HG03108 (cell line): ENCODE measurements around the gene TTC39A.
A peak's percentile ranks its signal among the peaks of the same experiment; 100 is the strongest.

Experiments
- ATAC-seq: cut with Tn5 transposase; IDR thresholded peaks from one replicate; pipeline ENCODE4 v1.9.1; 2021; ENCODE audit warnings: moderate library complexity; ENCODE audit not compliant: unreplicated experiment

Gene TTC39A

DNA sequence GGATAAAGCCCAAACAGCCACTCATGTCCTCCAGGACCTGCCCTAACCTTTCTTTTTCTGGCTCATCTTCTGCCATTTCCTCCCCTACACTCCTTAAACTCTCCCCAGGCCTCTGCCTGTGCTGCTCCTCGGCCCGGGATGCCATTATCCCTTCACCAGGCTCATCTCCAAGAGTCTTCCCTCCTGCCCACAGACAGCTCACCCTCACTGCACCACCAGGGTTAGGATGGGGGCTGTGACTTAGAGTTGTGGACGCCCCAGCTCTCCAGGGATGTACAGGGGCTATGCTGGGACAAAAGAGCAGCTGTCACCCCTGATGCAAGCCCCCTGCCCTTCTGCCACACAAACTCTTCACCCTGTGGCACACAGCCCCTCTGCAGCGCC, 32.0 kb downstream of the TTC39A start:
- ATAC-seq = no peak

DNA sequence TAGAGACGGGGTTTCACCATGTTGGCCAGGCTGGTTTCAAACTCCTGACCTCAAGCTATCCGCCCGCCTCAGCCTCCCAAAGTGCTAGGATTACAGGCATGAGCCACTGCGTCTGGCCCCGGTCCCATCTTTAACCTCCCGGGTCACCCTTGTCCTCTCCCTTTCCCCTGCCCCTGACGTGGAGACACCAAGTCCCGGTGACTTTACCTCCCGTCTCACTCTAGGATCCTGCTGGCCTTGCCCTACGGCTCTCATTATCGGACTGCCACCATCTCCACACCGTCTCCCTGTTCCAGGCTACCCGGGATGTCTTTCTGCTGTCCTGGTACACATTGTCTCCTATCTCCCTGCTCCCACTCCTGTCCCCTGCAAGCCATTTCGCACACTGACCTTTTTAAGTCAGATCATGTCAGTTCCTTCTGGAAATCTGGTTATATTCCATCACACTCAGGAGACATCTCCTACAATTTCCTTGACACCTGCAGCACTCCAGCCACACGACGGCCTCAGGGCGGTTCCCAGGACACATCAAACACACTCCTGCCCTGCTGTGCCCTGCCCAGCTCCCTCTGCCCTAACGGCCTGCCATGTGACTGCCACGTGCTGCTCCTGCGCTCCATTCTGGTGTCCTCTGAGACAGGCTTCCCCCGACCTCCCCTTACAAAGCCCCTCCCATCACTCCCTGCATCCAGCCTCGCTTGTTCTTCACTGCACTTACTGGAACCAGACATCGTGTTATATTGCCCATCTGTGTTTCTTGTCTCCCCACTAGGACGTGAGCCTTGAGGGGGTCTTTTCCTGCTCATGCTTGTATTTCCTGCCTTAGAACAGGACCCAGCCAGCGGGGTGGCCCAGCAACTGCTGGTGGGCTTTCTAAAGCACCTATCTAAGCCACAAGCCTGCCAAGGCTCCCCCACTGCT, 32.7 kb downstream of the TTC39A start:
- ATAC-seq = no peak

DNA sequence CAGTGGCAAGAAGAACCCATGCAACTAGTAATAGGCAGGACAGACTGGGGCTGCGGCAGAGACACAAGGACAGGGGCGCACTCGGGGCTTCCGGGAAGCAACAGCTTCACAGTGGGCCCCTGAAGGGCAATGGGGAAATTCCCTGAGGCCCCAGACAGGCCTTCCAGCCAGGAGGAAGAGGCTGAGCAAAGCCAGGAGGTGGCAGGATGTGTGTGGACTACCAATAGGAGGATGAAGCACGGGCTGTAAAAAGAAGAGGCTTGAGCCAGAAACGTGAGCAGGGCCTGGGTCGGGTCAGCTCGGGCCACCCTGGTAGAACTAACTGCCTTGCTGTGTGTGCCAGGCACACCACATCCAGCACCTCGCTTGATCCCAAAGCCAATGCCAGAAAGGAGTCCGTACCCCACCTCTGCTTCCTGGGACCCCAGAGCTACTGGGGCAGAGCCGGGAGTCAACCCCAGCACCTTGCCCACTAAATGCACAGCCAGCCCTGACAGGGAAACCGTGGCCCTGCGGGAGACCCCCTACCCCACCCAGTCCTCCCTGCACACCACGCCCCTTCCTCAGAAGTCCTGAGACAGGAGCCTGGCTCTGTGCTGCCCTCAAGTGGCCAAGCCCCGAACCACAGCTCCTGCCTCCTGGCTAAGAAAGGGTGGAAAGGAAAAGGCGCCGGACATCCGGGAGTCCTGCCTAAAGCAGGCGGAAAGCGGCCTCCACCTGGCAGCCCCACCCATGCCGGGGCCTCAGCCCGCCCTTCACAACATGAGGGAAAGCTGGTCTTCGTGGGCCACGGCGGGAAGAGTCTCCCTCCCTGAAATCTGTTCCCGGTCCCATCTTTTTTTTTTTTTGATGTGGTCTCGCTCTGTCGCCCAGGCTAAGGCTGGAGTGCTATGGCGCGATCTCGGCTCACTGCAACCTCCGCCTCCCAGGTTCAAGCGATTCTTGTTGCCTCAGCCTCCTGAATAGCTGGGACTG, 33.7 kb downstream of the TTC39A start:
- peak; percentile 50 for ATAC-seq

DNA sequence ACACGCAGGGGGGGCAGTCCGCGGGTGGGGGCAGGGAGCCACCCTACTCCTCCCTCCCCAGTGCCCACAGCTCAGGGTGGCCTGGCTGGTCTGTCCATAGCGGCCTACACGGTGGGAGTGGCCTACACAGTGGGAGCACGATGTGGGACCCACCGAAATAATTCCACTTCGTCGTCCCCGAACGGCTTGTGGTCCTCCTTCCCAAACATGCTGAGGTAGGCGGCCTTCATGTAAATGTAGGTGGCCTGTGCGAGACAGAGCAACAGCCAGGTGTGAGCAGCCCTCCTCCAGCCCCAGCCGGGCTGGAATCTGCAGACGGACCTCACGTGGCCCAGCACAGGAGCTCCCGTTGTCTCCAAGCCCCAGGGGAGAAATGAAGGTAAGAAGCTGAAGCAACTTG, 34.4 kb downstream of the TTC39A start:
- no peak for ATAC-seq

DNA sequence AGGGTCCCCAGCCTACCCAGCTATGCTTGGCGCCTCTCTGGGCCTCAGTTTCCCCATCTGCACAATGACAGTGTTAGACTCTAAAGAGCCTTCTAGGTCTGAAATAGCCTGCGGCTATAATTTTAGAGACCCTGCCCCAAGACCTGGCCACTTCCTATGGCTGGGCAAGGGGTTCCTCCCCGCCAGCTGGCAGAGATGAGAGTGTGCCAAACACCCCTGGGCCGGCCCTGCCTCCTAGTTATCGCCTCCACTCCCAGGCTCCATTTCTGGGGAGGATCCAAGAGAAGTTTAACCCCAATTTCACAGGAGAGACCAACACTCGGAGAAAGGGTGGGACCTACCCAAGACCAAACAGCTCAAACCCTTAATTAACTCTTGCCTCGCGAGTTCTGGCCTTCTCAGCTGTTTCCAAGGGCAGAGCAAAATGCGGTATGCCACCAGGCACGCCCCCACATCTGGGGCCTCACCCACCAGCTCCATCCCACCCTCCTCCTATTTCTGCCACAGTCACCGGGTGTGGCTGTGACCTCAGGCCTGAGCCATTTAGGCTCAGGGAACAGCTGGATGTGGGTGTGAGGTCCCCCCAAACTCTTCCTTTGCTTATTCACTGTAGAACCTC, 35.7 kb downstream of the TTC39A start:
- ATAC-seq = no peak

DNA sequence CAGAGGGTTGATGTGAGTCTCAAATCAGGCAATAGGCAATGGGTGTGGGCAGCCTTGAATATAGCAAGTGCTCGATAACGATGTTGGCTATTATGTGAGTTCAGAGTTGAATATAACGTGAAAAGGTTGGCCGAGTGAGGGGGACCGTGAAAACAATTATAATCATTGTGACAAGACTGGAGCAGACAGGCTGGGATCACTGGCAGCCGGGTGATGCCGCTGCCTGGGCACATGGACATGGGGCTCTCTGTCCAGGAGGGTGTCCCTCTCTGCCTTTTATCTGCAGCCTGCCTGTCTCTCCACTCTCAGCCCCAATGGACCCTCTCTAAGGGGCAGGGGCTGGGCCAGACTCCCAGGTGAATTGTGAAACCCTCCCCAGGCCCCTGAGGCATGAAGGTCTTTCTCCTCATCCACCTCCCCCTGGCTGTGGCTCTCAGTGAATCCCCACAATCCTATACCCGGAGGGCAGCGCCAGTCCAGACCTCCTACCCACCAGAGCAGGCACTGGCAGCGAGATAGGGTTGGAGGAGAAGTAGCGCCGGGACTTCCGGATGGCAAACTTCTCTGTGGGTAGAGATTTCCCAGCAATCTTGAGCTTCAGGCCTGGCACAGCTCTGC, 36.4 kb downstream of the TTC39A start:
- ATAC-seq = no peak

DNA sequence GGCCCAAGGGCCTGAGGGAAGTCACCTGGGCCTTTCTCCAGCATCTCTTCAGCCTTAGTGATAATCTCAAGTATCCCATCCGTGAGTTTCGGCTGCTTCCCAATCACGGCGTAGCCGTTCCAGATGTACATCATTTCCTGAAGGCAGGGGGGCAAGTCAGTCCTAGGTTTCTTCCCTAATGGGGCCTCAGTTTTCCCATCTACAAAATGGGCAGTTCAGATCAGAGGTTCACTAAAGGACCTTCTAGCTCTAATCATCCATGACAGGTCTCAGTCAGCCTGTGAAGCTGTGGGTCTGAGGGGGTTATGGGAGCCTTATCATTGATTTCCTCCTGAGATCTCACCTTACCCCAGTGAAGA, 39.9 kb downstream of the TTC39A start:
- ATAC-seq = no peak

DNA sequence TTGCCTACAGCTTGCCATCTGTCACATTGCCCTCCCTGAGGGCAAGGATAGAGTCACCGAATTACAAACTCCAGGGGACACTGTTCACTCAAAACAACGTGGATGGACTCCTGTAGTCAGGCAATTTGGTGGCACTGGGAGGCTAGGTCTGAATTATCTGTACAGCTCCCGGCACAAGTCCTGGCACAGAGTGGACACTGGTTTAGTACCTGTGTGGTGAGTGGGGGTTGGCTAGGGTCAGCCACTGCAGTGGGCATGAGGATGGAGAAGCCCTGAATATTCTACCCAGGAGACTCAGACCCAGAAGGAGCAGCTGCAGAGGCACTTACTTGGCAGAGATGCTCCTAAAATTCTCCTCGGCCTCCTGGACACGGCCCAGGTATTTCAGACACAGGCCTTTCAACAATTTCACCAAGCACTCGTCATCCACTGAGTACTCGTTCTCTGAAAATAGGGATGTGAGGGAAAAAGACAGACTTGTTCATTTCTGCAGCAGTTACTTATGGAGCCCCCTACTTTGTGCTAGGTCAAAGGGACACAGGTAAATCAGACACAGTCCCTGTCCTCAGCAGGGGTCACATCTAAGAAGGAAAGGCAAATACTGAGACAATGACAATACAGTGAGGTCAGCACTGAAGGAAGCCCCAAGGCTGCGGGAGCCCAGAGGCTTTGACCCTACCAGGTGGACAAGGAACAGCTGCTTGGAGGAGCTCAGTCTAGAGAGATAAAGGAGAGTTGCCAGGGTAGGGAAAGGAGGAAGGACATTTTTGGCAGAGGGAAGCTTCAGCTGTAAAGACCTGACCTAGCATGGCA, 40.5 kb downstream of the TTC39A start:
- no peak for ATAC-seq

DNA sequence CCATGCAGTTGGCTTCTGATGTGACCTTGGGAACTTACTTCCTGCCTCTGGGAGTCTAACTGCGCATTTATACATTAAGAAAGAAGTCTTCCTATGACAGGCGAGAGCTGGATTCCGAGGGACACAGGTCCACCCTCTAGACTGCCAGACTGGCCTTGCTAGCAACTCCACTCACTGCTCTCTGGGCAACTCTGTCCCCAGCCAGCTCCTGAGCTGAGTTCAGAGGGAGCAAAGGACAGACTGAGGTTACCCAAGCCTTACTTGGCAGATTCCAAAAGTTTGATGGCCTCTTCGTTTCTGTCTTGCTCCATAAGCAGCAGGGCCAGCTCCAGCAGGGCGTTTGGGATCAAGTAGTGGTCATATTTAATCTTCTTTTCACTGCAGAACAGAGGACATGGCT, 41.8 kb downstream of the TTC39A start:
- no peak for ATAC-seq

DNA sequence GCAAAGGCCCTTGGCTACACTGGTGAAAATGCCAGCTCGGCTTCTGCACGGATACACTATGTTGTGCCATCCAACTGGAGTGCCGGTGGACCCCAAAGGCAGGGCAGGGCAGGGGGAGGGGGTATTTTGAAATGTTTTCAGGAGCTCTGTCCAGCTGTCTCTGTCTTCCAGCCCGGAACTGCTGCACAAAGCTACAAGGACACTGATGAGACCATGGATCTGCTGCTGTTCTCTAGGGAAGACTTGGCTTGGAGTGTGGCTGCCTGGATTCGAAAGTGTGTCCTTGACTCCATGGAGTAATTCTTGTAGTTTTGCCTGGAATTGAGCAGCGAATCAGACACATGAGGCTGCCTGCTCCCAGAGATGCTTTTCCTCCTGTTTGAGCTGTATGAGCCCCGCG, 42.4 kb downstream of the TTC39A start:
- no peak for ATAC-seq

DNA sequence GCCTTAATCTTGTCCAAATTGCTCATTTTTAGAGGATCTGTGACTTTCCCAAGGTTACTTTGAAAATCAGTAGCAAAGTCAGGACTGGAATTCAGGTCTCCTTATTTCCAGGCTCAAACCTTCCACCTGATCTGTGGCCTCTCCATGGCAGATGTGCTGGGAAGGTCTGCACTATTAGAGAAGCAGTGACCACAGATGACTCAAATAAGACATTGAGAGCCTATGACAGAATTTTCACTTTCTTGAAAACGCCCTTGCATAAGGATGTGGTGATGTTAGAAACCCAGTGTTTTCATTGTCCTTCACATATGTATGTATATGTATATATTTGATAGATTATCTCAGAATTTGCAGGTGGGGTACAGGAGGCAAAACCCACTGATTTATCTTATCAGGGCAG, 45.3 kb downstream of the TTC39A start:
- peak; percentile 87 for ATAC-seq

DNA sequence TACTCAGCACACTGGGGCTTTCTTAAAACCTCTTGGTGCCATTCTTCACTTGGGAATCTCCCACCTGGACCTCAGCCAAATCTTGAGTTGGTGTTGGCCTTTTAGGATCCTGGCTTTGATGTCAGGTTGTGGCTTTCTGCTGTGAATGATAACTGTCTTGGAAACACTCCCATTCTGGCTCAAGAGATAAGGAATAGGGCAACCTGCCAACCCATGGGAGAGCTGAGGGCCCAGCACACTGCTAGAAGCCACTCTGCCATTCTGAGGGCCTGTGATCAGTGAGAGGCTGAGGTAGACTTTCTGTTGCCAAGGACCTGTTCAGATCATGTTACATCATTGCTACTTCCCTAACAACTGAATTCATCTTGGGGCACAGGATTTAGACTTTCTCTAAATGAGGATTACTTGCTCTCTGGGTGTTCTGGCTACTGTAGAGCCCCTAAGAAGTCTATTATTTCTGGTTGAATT, 45.8 kb downstream of the TTC39A start:
- peak; percentile 30 for ATAC-seq

DNA sequence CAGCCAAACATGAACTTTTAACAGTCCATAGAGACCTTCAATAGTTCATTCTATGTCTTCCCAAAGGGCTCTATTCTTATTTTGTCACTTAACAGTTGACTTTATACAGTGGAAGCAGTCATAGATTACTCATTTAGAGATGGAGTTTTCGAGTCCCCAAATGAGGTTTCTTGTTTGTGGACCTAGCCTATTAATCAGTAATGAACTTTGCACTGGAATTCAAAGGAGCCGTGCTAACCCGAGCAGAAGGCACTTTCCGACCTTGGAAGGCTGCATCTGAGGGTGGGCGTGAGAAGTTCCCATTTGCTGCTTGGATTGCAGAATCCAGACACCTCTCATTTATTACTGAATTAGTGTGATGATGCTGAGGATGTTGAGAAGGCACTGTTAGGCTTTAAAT, 46.4 kb downstream of the TTC39A start:
- ATAC-seq = no peak

DNA sequence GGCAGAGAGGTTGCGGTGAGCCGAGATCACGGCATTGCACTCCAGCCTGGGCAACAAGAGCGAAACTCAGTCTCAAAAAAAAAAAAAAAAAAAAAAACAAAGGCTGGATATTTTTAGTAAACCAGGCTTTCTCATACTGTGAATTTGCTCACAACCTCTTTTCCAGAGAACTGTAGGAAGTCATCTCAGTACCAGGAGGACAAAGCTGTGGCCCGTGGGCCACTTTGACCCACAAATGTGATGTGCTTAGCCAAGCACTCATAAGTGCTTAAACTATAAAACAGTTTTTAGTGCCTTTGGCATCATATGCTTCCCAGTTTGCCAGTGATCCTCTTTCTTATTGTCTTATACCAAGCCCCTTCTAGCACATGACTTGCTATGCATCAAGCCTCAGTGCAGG, 47.8 kb downstream of the TTC39A start:
- no peak for ATAC-seq

DNA sequence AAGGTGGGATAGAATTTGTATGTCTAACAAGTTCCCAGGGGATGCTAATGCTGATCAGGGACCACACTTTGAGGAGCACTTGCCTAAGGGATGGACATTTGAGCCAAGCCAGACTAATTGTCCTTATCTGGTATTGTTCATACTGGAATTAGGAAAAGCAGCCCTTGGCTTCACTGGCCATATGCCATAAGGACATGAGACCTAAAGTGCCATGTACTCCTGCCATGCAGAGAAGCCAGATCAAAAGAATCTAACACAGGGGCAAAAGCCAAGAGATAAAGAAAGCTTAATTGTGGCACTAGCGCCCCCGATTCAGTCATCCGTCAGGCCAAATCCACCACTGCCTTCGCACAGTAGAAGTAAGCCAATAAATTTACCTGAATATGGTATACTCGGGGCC, 48.6 kb downstream of the TTC39A start:
- ATAC-seq = no peak

DNA sequence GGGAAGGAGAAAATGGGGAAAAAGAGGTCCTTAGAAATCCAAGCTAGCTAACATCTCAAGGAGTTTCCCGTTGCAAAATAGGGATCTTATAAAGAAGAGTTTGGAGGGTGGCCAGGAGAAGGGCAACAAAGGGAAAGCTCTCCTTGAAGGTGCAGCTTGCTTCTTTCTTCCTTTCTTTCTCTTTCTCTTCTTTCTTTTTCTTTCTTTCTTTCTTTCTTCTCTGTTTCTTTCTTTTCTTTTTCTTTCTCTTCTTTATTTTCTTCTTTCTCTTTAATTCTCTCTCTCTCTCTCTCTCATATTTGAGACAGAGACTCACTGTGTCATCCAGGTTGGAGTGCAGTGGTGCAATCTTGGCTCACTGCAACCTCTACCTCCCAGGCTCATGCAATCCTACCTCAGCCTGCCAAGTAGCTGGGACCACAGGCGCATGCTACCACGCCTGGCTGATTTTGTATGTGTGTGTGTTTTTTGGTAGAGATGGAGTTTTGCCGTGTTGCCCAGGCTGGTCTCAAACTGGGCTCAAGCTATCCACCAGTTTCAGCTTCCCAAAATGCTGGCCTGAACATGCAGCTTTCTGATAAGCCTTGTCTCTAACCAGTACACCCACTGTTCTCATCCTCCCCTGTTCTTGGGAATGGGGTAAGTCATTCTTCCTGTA, 49.9 kb downstream of the TTC39A start:
- no peak for ATAC-seq

DNA sequence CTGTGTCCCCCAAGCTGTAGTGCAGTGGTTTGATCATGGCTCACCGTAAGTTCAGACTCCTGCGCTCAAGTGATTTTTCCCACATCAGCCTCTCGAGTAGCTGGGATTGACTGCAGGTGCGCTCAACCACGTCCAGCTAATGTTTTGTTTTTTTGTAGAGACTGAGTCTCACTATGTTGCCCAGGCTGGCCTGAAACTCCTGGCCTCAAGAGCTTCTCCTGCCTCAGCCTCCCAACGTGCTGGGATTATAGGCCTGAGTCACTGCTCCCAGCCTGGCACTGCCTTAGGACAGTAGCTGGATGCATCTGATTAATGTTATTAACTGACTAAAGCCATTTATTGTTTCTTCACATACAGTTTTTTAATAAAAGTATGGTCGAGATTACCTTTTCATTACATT, 54.1 kb downstream of the TTC39A start:
- ATAC-seq = no peak

DNA sequence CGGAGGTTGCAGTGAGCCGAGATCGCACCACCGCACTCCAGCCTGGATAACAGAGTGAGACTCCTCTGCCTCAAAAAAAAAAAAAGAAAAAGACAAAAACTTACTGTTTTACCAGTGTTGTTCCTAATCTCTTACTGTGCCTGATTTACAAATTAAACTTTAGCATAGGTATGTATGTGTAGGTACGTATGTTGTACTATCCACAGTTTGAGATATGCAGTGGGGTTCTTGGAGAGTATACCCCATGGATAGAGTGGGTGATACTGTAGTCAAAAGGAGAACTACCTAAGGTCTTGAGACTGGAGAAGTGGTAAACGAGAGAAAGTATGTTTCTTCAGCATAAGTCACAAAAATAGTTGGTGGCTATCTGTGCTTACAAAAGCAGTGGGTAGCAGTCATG, 55.7 kb downstream of the TTC39A start:
- no peak for ATAC-seq

DNA sequence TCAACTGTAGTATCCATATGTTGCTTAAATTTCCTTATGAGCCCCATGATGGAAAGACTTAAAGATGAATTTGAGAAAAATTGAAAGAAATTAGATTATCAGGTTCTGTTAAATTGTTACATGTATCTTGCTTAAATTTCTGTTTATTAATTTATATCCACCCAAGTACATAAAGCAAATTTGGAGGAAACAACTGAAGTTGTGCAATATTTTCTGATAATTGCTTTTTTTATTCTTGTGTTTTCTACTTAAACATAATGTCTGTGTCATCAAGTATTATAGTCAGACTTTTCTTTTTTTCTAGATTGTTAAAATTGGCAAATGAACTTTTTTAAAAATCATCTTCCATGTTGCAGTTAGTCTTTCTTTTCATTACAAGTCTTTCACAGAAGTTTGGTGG, 57.4 kb downstream of the TTC39A start:
- ATAC-seq = no peak

DNA sequence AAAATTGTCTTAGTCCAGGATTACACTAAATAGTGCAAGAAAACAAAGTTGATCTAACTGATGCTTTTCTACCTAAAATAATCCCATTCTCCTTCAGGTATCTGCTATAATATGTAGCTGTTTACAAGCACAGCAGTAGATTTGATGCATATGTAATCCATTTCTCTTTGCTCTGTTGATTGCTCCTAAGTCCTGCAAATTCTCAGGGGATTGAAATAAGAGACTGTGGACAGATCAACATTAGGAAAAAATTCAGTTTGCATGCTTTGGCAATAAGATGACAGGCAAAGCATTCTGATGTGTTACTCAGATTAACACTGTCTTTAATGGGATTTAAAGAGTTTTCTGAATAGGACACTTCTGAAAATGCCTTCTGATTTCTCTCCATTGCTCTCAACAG, 59.6 kb downstream of the TTC39A start:
- ATAC-seq = no peak
